Measurements from ENCODE around the gene ZNF133. TPM values are rescaled to one million over a fixed set of nuclear protein-coding genes. Genes with fewer than 3 reads are reported as not detected.

The ZNF133 gene
- total RNA-seq, 4 donors from 2014 or later, result 5.9 to 18.9 (median 16.8) TPM

- no peak for TF ChIP-seq CTCF (IDR thresholded peaks at IDR 0.05; ENCODE audit: low read depth)
Observed at GRCh38 chr20:18312723-18313122, 24.4 kb downstream of the ZNF133 start.

GRCh38 chr20:18313411-18313810, 25.1 kb downstream of the ZNF133 start:
- no peak for TF ChIP-seq CTCF (IDR thresholded peaks at IDR 0.05; ENCODE audit: low read depth)

- TF ChIP-seq CTCF (IDR thresholded peaks at IDR 0.05; ENCODE audit: low read depth), result no peak
Observed at GRCh38 chr20:18314786-18315406, 26.6 kb downstream of the ZNF133 start.

- no peak for TF ChIP-seq CTCF (IDR thresholded peaks at IDR 0.05; ENCODE audit: low read depth)
Observed at GRCh38 chr20:18316166-18316565, 27.8 kb downstream of the ZNF133 start.

GRCh38 chr20:18321316-18321715, 33.0 kb downstream of the ZNF133 start:
- no peak for TF ChIP-seq CTCF (IDR thresholded peaks at IDR 0.05; ENCODE audit: low read depth)

- TF ChIP-seq CTCF (IDR thresholded peaks at IDR 0.05; ENCODE audit: low read depth), result no peak
Observed at GRCh38 chr20:18321976-18322950, 33.9 kb downstream of the ZNF133 start.

GRCh38 chr20:18323705-18324104, 35.4 kb downstream of the ZNF133 start:
- no peak for TF ChIP-seq CTCF (IDR thresholded peaks at IDR 0.05; ENCODE audit: low read depth)

All from subcutaneous adipose tissue (tissue), 4 donors.